ENCODE data around the gene XPO5.

GRCh38 chr6:43623880-43624785, 48.3 kb upstream of the XPO5 start:
- TF ChIP-seq CTCF (conservative IDR thresholded peaks at IDR 0.05; ENCODE audit: low read length) (no peak), EZH2phosphoT487 (IDR thresholded peaks at IDR 0.05; ENCODE audit: borderline replicate concordance, low read depth, low read length) (no peak)

All from OCI-LY7 (cell line).